ENCODE measurements around the gene GGTLC1. TPM values are rescaled to one million over a fixed set of nuclear protein-coding genes. Genes with fewer than 3 reads are reported as not detected.

GGTLC1 gene
- total and polyA plus RNA-seq, 2 of the 8 experiments (the other 6 are each of a cell fraction or from before 2014, with no cell fraction given) = not detected

- Histone ChIP-seq H4K8ac (ENCODE audit: extremely low read depth, insufficient read depth, low read length) (no peak overlapping the region), H3K4me2 (ENCODE audit: insufficient read depth in 1 of 2, low read depth in 2 of 2, low read length in 2 of 2) (no peak overlapping the region), H4K20me1 (replicated peaks in 1 of 2; ENCODE audit: control insufficient read depth in 1 of 2, insufficient read depth in 2 of 2, low read length in 2 of 2) (peaks cover 0 to 2% of the 10 kb centered on the region in 2 experiments), H2BK120ac (replicated peaks; ENCODE audit: low read depth, low read length) (no peak overlapping the region), H4K5ac (ENCODE audit: insufficient read length, low read depth, low read length) (no peak overlapping the region), H3K9ac (replicated peaks in 1 of 4; ENCODE audit: extremely low read depth in 1 of 4, low read depth in 3 of 4, low read length in 3 of 4) (no peak overlapping the region), H3K4me3 (ENCODE audit: extremely low read depth in 1 of 4, insufficient read depth in 2 of 4, low read depth in 3 of 4, low read length in 4 of 4) (no peak overlapping the region), H3K23ac (ENCODE audit: insufficient read length) (no peak overlapping the region), H2BK20ac (ENCODE audit: low read length) (no peak overlapping the region), H3K27me3 (replicated peaks in 1 of 4; ENCODE audit: control insufficient read depth in 3 of 4, extremely low read depth in 1 of 4, insufficient read depth in 3 of 4, low read length in 3 of 4) (no peaks in the 10 kb centered on the region), H3K14ac (ENCODE audit: insufficient read length) (no peak overlapping the region), H3K79me1 (ENCODE audit: low read depth, low read length) (no peaks in the 10 kb centered on the region), H3K4me1 (replicated peaks in 1 of 4; ENCODE audit: control insufficient read depth in 3 of 4, insufficient read depth in 4 of 4, low read length in 3 of 4) (no peaks in the 10 kb centered on the region), H2AFZ (ENCODE audit: low read length) (no peak overlapping the region), H3K36me3 (ENCODE audit: control insufficient read depth in 2 of 4, insufficient read depth in 4 of 4, low read length in 3 of 4) (no peaks in the 10 kb centered on the region), H2AK5ac (ENCODE audit: low read depth, low read length) (no peak overlapping the region), H2BK15ac (ENCODE audit: low read length) (no peak overlapping the region), H2BK5ac (ENCODE audit: low read depth, low read length) (no peak overlapping the region), H3K23me2 (ENCODE audit: low read depth, low read length) (no peaks in the 10 kb centered on the region; the same call in 1 of the 2 replicates), H4K91ac (replicated peaks; ENCODE audit: insufficient read length, low read length) (no peak overlapping the region), H3K79me2 (ENCODE audit: control insufficient read depth in 1 of 2, insufficient read depth in 2 of 2, low read length in 2 of 2) (no peaks in the 10 kb centered on the region), H3K18ac (ENCODE audit: extremely low read depth, low read length) (no peak overlapping the region), H3K4ac (replicated peaks; ENCODE audit: insufficient read length, low read depth, low read length) (no peak overlapping the region), H3K56ac (replicated peaks; ENCODE audit: insufficient read length, low read depth, low read length) (no peak overlapping the region), H3K27ac (ENCODE audit: low read depth, low read length) (no peak overlapping the region), H3K9me3 (ENCODE audit: insufficient read depth in 2 of 2, low read depth in 1 of 2, low read length in 1 of 2) (no peaks in the 10 kb centered on the region), H2BK12ac (ENCODE audit: low read depth, low read length) (no peak overlapping the region)
- ChIA-PET POLR2A (ENCODE audit: partially characterized antibody) (no interaction called here), CTCF (ENCODE audit: partially characterized antibody) (no interaction called here)
- WGBS, 2 experiments (ENCODE audit: extremely low coverage in 1 of 2, insufficient coverage in 1 of 2, insufficient read length in 1 of 2, insufficient replicate concordance in 2 of 2, low coverage in 1 of 2, low lambda C conversion rate in 2 of 2, missing lambda C conversion rate in 1 of 2) = 83% methylated on average over 6 of the region's 6 CpGs; no CpG with 5 or more reads in 1 of the 2 experiments
- DNase-seq (ENCODE audit: low read depth in 1 of 2, low spot score in 2 of 2) (no peak), FAIRE-seq (no peak)
- TF ChIP-seq CHD2 (IDR thresholded peaks at IDR 0.05; ENCODE audit: low read length) (no peak), POLR2AphosphoS5 (IDR thresholded peaks at IDR 0.05; ENCODE audit: low read depth, low read length) (no peak), YY1 (IDR thresholded peaks at IDR 0.05; ENCODE audit: low read depth, low read length) (no peak), HDAC2 (IDR thresholded peaks at IDR 0.05; ENCODE audit: borderline replicate concordance in 1 of 2, low read depth in 2 of 2, low read length in 2 of 2) (no peak), KDM1A (IDR thresholded peaks at IDR 0.05; ENCODE audit: borderline replicate concordance, low read length) (no peak), GABPA (IDR thresholded peaks at IDR 0.05; ENCODE audit: borderline replicate concordance, insufficient read depth, low read length) (no peak), NANOG (IDR thresholded peaks at IDR 0.05; ENCODE audit: insufficient read depth, low read depth, low read length, poor library complexity, severe bottlenecking) (no peak), POU5F1 (IDR thresholded peaks at IDR 0.05; ENCODE audit: low read depth, low read length) (no peak), BRCA1 (IDR thresholded peaks at IDR 0.05; ENCODE audit: low read depth, low read length) (no peak), SIX5 (IDR thresholded peaks at IDR 0.05; ENCODE audit: low read depth, low read length) (no peak), NRF1 (IDR thresholded peaks at IDR 0.05; ENCODE audit: low read depth, low read length) (no peak), JUN (IDR thresholded peaks at IDR 0.05; ENCODE audit: low read depth, low read length) (no peak), SP1 (IDR thresholded peaks at IDR 0.05; ENCODE audit: low read depth, low read length) (no peak), SAP30 (IDR thresholded peaks at IDR 0.05; ENCODE audit: insufficient read depth, insufficient replicate concordance, low read length) (no peak), SIN3A (conservative IDR thresholded peaks at IDR 0.05 in 1 of 2, IDR thresholded peaks at IDR 0.05 in 1 of 2; ENCODE audit: low read depth in 1 of 2, low read length in 2 of 2) (no peak)
Observed at GRCh38 chr20:24011282-24011681, 22.7 kb upstream of the GGTLC1 start.

Measured in H1 (cell line).